Uterus (tissue), 2 donors: Measurements from ENCODE around the gene DNAJC15.

ENCODE experiments used
- POLR2A ChIP-seq, 2 donors: fragments of 450-650 bp; IDR thresholded peaks; one replicate each; pipeline ENCODE4 v1.6.1; 2016; ENCODE audit warnings: antibody characterized with exemption in 2 of 2, mild to moderate bottlenecking in 1 of 2, moderate library complexity in 1 of 2
- TF ChIP-seq, protein P1 (sequence below), 4 experiments: fragments of 200-600 bp in 2 of 4; fragments of 450-650 bp in 2 of 4; sonication (generic) in 2 of 4; IDR thresholded peaks; one replicate each; pipeline ENCODE4 v1.5.1; 2016 to 2019; ENCODE audit warnings: antibody characterized with exemption in 4 of 4, mild to moderate bottlenecking in 2 of 4, moderate library complexity in 1 of 4

DNA sequence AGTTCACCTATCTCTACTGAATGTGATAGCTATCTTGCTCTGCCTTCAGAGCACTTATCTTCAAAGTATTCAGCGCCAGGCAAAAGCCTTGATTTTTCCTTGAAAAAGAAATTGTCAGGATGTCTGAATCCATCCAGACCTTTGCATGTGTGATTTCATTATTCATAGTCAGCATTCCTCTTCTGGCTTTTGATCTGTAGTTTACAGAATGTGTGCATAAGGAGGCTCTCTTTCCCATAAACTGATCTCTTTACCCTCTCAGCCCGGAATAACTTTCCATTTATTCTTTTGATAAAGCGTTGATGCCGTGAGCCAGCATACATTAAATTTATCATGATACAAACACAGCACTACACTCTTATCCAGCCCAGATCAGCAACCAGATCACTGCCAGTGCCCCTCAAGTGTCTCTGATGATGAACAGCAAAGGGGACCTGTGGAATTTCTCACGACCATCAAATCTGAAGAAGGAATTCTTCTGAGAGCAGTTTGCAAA lies 130.8 kb downstream of the DNAJC15 start:
- TF ChIP-seq, protein P1, sequence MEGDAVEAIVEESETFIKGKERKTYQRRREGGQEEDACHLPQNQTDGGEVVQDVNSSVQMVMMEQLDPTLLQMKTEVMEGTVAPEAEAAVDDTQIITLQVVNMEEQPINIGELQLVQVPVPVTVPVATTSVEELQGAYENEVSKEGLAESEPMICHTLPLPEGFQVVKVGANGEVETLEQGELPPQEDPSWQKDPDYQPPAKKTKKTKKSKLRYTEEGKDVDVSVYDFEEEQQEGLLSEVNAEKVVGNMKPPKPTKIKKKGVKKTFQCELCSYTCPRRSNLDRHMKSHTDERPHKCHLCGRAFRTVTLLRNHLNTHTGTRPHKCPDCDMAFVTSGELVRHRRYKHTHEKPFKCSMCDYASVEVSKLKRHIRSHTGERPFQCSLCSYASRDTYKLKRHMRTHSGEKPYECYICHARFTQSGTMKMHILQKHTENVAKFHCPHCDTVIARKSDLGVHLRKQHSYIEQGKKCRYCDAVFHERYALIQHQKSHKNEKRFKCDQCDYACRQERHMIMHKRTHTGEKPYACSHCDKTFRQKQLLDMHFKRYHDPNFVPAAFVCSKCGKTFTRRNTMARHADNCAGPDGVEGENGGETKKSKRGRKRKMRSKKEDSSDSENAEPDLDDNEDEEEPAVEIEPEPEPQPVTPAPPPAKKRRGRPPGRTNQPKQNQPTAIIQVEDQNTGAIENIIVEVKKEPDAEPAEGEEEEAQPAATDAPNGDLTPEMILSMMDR (IDR thresholded peaks at IDR 0.05) = no peak
- TF ChIP-seq POLR2A (IDR thresholded peaks at IDR 0.05) = no peak
